Measurements from ENCODE around the gene ZFPL1.

- no peak for TF ChIP-seq CTCF (IDR thresholded peaks at IDR 0.05 in 4 of 5, conservative IDR thresholded peaks at IDR 0.05 in 1 of 5)
- TF ChIP-seq POLR2A (IDR thresholded peaks at IDR 0.05): no peak
Observed at GRCh38 chr11:65121447-65121864, 37.4 kb downstream of the ZFPL1 start.
